ENCODE data around the gene COMMD10.

Gene COMMD10

DNA sequence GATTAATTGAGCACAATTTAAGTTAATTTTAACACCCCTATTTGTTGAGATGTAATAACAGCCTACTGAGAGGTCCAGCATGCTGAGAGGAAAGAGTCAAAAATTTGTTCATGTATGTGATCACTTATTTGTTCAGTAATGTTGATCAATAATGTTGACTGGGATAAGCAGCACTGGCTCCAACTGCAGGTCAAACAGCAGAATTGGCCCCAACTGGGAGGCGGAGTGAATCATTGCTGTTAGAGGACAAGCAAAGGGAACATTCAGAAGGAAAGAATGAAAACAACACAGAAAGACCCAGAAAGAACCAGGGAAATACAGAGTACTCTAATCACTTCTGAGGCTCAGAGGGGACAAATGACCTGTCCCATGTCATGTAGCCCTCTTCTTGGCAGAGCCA lies 221.1 kb downstream of the COMMD10 start:
- no peak for DNase-seq (ENCODE audit: low spot score)
- in situ Hi-C loops (cut with MboI; ENCODE audit: low pct_unique_long_range_greater_than_20kb, low sequenced_read_pairs, unreplicated experiment): no loop called here
- no peak for TF ChIP-seq CTCF (IDR thresholded peaks at IDR 0.05; ENCODE audit: extremely low read depth, insufficient read depth, missing control alignments)

DNA sequence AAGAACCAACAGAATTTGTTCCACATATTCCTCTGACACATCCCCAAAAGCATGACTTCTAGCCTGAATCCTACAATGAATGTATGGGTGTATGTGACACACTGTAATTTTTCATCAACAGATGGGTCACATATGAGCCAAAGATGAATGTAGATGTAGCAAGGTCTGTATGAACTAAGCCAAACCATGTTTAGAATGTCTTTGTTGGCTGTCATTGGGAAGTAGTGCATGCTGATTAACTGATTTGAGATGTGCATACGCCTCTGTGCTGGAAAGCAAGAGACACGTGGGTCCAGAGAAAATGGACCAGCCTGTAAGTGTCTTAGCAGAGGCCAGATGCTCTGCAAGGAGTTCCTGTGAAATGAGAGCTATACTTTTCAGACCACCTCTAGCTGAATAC lies 222.0 kb downstream of the COMMD10 start:
- no peak for TF ChIP-seq CTCF (IDR thresholded peaks at IDR 0.05; ENCODE audit: extremely low read depth, insufficient read depth, missing control alignments)
- in situ Hi-C loops (cut with MboI; ENCODE audit: low pct_unique_long_range_greater_than_20kb, low sequenced_read_pairs, unreplicated experiment): no loop called here
- no peak for DNase-seq (ENCODE audit: low spot score)

GRCh38 chr5:116308391-116308790 lies 223.6 kb downstream of the COMMD10 start:
- no peak for DNase-seq (ENCODE audit: low spot score)
- in situ Hi-C loops (cut with MboI; ENCODE audit: low pct_unique_long_range_greater_than_20kb, low sequenced_read_pairs, unreplicated experiment): no loop called here
- no peak for TF ChIP-seq CTCF (IDR thresholded peaks at IDR 0.05; ENCODE audit: extremely low read depth, insufficient read depth, missing control alignments)

DNA sequence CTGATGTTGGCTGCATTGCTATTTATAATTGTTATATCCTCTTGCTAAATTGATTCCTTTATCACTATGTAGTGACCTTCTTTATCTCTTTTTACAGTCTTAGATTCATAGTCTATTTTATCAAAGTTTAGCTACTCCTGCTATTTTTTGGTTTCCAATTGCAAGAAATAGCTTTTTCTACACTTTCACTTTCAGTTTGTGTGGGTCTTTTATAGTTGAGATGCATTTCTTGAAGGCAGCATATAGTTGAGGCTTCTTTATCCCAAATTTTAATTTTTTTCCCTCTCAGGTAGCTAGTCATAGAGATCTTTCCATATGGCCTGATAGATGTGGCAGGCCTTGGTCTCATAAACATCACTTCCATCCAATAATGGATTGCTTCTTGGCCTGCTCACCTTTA lies 228.5 kb downstream of the COMMD10 start:
- TF ChIP-seq CTCF (IDR thresholded peaks at IDR 0.05; ENCODE audit: extremely low read depth, insufficient read depth, missing control alignments): no peak
- in situ Hi-C loops (cut with MboI; ENCODE audit: low pct_unique_long_range_greater_than_20kb, low sequenced_read_pairs, unreplicated experiment): no loop called here
- no peak for DNase-seq (ENCODE audit: low spot score)

DNA sequence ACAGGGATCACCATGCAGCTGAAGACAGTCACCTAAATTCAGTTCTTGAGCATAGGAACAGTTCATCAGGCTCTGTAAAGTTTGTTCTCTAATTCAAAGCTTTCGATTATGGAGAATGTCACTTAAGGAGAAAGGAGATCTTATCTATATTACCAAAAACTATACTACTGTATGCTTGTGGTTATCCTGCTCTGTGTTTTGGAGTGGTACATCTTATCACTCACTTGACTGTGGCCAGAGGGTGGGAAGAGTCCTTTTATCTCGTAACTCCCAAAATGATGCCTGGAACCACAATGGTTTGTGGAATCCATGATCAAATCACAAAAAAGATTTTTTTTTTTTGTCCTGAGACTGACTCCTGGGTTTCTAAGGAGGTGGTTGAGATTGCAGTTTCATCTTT lies 230.7 kb downstream of the COMMD10 start:
- TF ChIP-seq CTCF (IDR thresholded peaks at IDR 0.05; ENCODE audit: extremely low read depth, insufficient read depth, missing control alignments): no peak
- in situ Hi-C loops (cut with MboI; ENCODE audit: low pct_unique_long_range_greater_than_20kb, low sequenced_read_pairs, unreplicated experiment): no loop called here
- no peak for DNase-seq (ENCODE audit: low spot score)

DNA sequence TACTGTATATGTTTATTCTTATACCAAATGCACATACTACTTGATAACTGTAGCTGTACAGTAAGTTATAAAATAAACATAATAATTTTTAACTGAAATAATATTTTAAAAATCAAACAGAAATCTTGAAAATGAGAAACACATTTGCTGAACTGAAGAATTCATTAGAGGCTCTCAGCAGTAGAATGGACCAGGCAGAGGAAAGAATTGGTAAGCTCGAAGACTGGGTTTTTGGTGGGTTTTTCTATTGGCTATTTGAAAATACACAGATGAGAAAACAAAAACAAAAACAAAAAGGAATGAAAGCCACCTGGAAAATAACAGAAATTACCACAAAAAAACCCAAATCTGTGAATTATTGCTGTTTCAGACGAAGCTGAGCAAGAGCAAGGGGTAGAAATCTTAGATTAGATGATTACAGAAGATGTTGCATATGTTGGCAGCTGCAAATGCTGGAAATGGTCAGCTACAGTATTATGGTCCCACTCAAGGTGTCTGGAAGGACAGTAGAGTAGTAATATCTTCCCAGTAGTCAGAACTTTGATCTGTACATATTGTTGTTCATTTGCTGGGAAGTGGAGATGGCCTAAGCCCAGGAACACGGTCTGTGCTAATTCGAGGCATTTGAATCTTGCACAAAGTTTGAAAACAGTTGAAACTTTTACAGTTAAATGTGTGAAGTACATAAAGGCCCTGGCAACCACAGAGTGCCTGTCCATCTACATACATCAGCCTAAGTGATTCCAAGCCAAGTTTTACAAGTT lies 233.4 kb downstream of the COMMD10 start:
- in situ Hi-C loops (cut with MboI; ENCODE audit: low pct_unique_long_range_greater_than_20kb, low sequenced_read_pairs, unreplicated experiment): no loop called here
- DNase-seq (ENCODE audit: low spot score): no peak
- no peak for TF ChIP-seq CTCF (IDR thresholded peaks at IDR 0.05; ENCODE audit: extremely low read depth, insufficient read depth, missing control alignments)

Data from GM13977 (cell line).